Liver (tissue), 9 donors: Measurements from ENCODE around the gene MTHFD2. TPM values are rescaled to one million over a fixed set of nuclear protein-coding genes. Genes with fewer than 3 reads are reported as not detected.

Source experiments
- DNase-seq: peaks from one replicate; pipeline ENCODE4 v3.0.0-alpha.2; 2017; ENCODE audit warnings: low spot score
- H3K27ac ChIP-seq, 2 donors: one replicate each; pipeline ENCODE4 v1.7.0; 2013; ENCODE audit warnings: inconsistent platforms in 2 of 2, low read length in 2 of 2, control low read depth in 1 of 2, low read depth in 1 of 2, mild to moderate bottlenecking in 1 of 2
- H3K27me3 ChIP-seq, 4 donors: one replicate each; pipeline versions ENCODE4 v1.6.1 to v1.7.0; 2013; ENCODE audit warnings: low read length in 3 of 4, inconsistent platforms in 1 of 4, mild to moderate bottlenecking in 1 of 4, moderate library complexity in 1 of 4; ENCODE audit not compliant: control insufficient read depth in 4 of 4, insufficient read depth in 4 of 4
- H3K36me3 ChIP-seq, 4 donors: one replicate each; pipeline versions ENCODE4 v1.6.1 to v1.7.0; 2013; ENCODE audit warnings: low read length in 3 of 4, mild to moderate bottlenecking in 3 of 4, low read depth in 1 of 4, moderate library complexity in 1 of 4; ENCODE audit not compliant: control insufficient read depth in 4 of 4, insufficient read depth in 3 of 4
- H3K4me1 ChIP-seq, 4 donors: one replicate each; pipeline versions ENCODE4 v1.6.1 to v1.7.0; 2013; ENCODE audit warnings: low read length in 3 of 4, mild to moderate bottlenecking in 3 of 4, moderate library complexity in 1 of 4; ENCODE audit not compliant: control insufficient read depth in 4 of 4, insufficient read depth in 4 of 4
- H3K4me3 ChIP-seq, 3 donors: one replicate each; pipeline versions ENCODE4 v1.6.1 to v1.7.0; 2013; ENCODE audit warnings: low read length in 3 of 3, control low read depth in 1 of 3, low read depth in 1 of 3, mild to moderate bottlenecking in 1 of 3
- H3K9ac ChIP-seq, 2 donors: one replicate each; pipeline ENCODE4 v1.7.0; 2013; ENCODE audit warnings: low read length in 2 of 2, mild to moderate bottlenecking in 2 of 2, moderate library complexity in 2 of 2, control low read depth in 1 of 2, low read depth in 1 of 2
- H3K9me3 ChIP-seq, 4 donors: one replicate each; pipeline versions ENCODE4 v1.6.1 to v1.7.0; 2013; ENCODE audit warnings: low read length in 3 of 4; ENCODE audit not compliant: control insufficient read depth in 4 of 4
- ATF3 ChIP-seq: IDR thresholded peaks from 2 replicates; pipeline ENCODE4 v1.6.1; 2016; ENCODE audit warnings: antibody characterized with exemption
- CTCF ChIP-seq: fragments of 150-350 bp; IDR thresholded peaks from 2 replicates; pipeline ENCODE4 v1.5.1; 2017; ENCODE audit warnings: improper control_type of control experiment, low read depth, low read length; ENCODE audit not compliant: missing input control
- EGR1 ChIP-seq, 2 donors: IDR thresholded peaks; 2 replicates each; pipeline ENCODE4 v1.6.1; 2016 to 2018; ENCODE audit warnings: antibody characterized with exemption in 2 of 2, low read depth in 2 of 2
- FOXA1 ChIP-seq: IDR thresholded peaks from 2 replicates; pipeline ENCODE4 v1.6.1; 2016; ENCODE audit warnings: antibody characterized with exemption
- FOXA2 ChIP-seq: IDR thresholded peaks from 2 replicates; pipeline ENCODE4 v1.6.1; 2016; ENCODE audit warnings: antibody characterized with exemption
- GABPA ChIP-seq, 2 donors: IDR thresholded peaks in 1 of 2; conservative IDR thresholded peaks in 1 of 2; 2 replicates each; pipeline ENCODE4 v1.6.1; 2016; ENCODE audit warnings: antibody characterized with exemption in 2 of 2, mild to moderate bottlenecking in 1 of 2, moderate library complexity in 1 of 2
- HNF4A ChIP-seq, 2 donors: conservative IDR thresholded peaks; 2 replicates each; pipeline ENCODE4 v1.6.1; 2016; ENCODE audit warnings: antibody characterized with exemption in 2 of 2, mild to moderate bottlenecking in 2 of 2
- HNF4G ChIP-seq: IDR thresholded peaks from 2 replicates; pipeline ENCODE4 v1.6.1; 2016; ENCODE audit warnings: antibody characterized with exemption
- JUND ChIP-seq, 2 donors: IDR thresholded peaks; 2 replicates each; pipeline ENCODE4 v1.6.1; 2016; ENCODE audit warnings: antibody characterized with exemption in 2 of 2
- MAX ChIP-seq: IDR thresholded peaks from 2 replicates; pipeline ENCODE4 v1.6.1; 2016; ENCODE audit warnings: antibody characterized with exemption
- NR2F2 ChIP-seq: IDR thresholded peaks from 2 replicates; pipeline ENCODE4 v1.6.1; 2016; ENCODE audit warnings: antibody characterized with exemption
- RAD21 ChIP-seq, 2 donors: IDR thresholded peaks; 2 replicates each; pipeline ENCODE4 v1.6.1; 2016; ENCODE audit warnings: antibody characterized with exemption in 2 of 2, mild to moderate bottlenecking in 2 of 2
- REST ChIP-seq: IDR thresholded peaks from 2 replicates; pipeline ENCODE4 v1.6.1; 2016; ENCODE audit warnings: antibody characterized with exemption, mild to moderate bottlenecking
- RXRA ChIP-seq, 2 donors: IDR thresholded peaks; 2 replicates each; pipeline ENCODE4 v1.6.1; 2017 to 2018; ENCODE audit warnings: antibody characterized with exemption in 2 of 2, mild to moderate bottlenecking in 1 of 2
- SP1 ChIP-seq: IDR thresholded peaks from 2 replicates; pipeline ENCODE4 v1.6.1; 2018; ENCODE audit warnings: antibody characterized with exemption, mild to moderate bottlenecking
- TAF1 ChIP-seq: conservative IDR thresholded peaks from 2 replicates; pipeline ENCODE4 v1.6.1; 2016; ENCODE audit warnings: antibody characterized with exemption, mild to moderate bottlenecking
- YY1 ChIP-seq: IDR thresholded peaks from 2 replicates; pipeline ENCODE4 v1.6.1; 2016; ENCODE audit warnings: antibody characterized with exemption, mild to moderate bottlenecking
- ZBTB33 ChIP-seq: IDR thresholded peaks from 2 replicates; pipeline ENCODE4 v1.6.1; 2016; ENCODE audit warnings: antibody characterized with exemption
- WGBS: extraction: QIAGEN DNeasy Blood & Tissue Kit; methylation state at CpG from one replicate; pipeline ENCODE4 v1.1.7; 2013; 5-methylcytosine and 5-hydroxymethylcytosine counted together
- polyA plus RNA-seq, 2 donors: library from polyadenylated mRNA; stranded (reverse) in 1 of 2; unstranded in 1 of 2; fragments of 200-250 nt in 1 of 2; fragments of >200 nt in 1 of 2; fragmentation: Nextera tagmentation in 1 of 2; extraction: Ambion mirVana in 1 of 2; gene quantifications; one replicate each; pipeline versions ENCODE4 v1.2.1 to v1.2.3, GENCODE V29; 2013 to 2015
- total RNA-seq, 2 donors: library from RNA; depleted of rRNA; stranded (reverse); fragments of >200 nt; gene quantifications; one replicate each; pipeline ENCODE4 v1.2.3, GENCODE V29; 2014
- donor health status: healthy.
- donor health status: healthy.
- donor health status: healthy.
- donor health status: healthy.
- donor health status: healthy.

Gene MTHFD2
- total and polyA plus RNA-seq, 4 donors = 1.6 to 27.5 (median 2.8) TPM

GRCh38 chr2:74178211-74179062 is 20.0 kb upstream of the MTHFD2 start, which contains the start of gene MOB1A:
Gene MOB1A (minus strand): TSS chr2:74178879. CDS start chr2:74178674, 205 bp downstream.
- WGBS = under 1% methylated on average over 84 of the region's 84 CpGs
- no peak for TF ChIP-seq FOXA1
- no peak for TF ChIP-seq HNF4A (conservative IDR thresholded peaks at IDR 0.05)
- TF ChIP-seq CTCF = no peak
- peak; percentile 10 to 28 for TF ChIP-seq RXRA (IDR thresholded peaks at IDR 0.05)
- no peak for TF ChIP-seq EGR1 (IDR thresholded peaks at IDR 0.05; ENCODE audit: low read depth in 2 of 2)
- no peak for TF ChIP-seq NR2F2
- TF ChIP-seq TAF1 = peak; percentile 80
- TF ChIP-seq SP1 = peak; percentile 70
- peak; percentile 96 for TF ChIP-seq YY1
- TF ChIP-seq GABPA (IDR thresholded peaks at IDR 0.05 in 1 of 2, conservative IDR thresholded peaks at IDR 0.05 in 1 of 2) = peak in 1 of 2 donors; percentile 74
- TF ChIP-seq RAD21 (IDR thresholded peaks at IDR 0.05) = peak in 1 of 2 donors; percentile 29
- TF ChIP-seq MAX = peak; percentile 19
- peak; percentile 99 for TF ChIP-seq ZBTB33
- no peak for TF ChIP-seq ATF3
- no peak for TF ChIP-seq JUND (IDR thresholded peaks at IDR 0.05)
- TF ChIP-seq REST = peak; percentile 81
- TF ChIP-seq HNF4G = no peak
- no peak for TF ChIP-seq FOXA2
- Histone ChIP-seq H3K9ac (peak within 1 kb of the TSS; percentile 93 to 98), H3K4me3 (peak within 1 kb of the TSS; percentile 96 to 97 (median 97)), H3K27me3 (no peaks in the 10 kb centered on the region), H3K9me3 (no peaks in the 10 kb centered on the region), H3K27ac (peak within 1 kb of the TSS; percentile 92 to 95), H3K4me1 (peaks cover 0 to 12% (median 5%) of the 10 kb centered on the region in 4 donors), H3K36me3 (no peaks in the 10 kb centered on the region)
- peak; percentile 98 for DNase-seq
